IMR-90 (cell line): ENCODE data around the gene SLIT1.

ENCODE experiments used
- BHLHE40 ChIP-seq: fragments of 150-350 bp; IDR thresholded peaks from 2 replicates; pipeline ENCODE4 v1.6.1; 2016; ENCODE audit warnings: mild to moderate bottlenecking, low read depth, low read length
- CEBPB ChIP-seq: IDR thresholded peaks from 2 replicates; pipeline ENCODE4 v1.6.1; 2012; ENCODE audit warnings: low read depth, low read length, improper control_type of control experiment
- CTCF ChIP-seq: conservative IDR thresholded peaks from 2 replicates; pipeline ENCODE4 v1.5.1; 2012; ENCODE audit warnings: mild to moderate bottlenecking, low read depth, low read length, improper control_type of control experiment
- MXI1 ChIP-seq: IDR thresholded peaks from 2 replicates; pipeline ENCODE4 v1.6.1; 2012; ENCODE audit warnings: low read depth, mild to moderate bottlenecking, low read length, moderate library complexity, borderline replicate concordance
- RCOR1 ChIP-seq: IDR thresholded peaks from 2 replicates; pipeline ENCODE4 v1.6.1; 2012; ENCODE audit warnings: mild to moderate bottlenecking, low read length, improper control_type of control experiment; ENCODE audit not compliant: insufficient replicate concordance

DNA sequence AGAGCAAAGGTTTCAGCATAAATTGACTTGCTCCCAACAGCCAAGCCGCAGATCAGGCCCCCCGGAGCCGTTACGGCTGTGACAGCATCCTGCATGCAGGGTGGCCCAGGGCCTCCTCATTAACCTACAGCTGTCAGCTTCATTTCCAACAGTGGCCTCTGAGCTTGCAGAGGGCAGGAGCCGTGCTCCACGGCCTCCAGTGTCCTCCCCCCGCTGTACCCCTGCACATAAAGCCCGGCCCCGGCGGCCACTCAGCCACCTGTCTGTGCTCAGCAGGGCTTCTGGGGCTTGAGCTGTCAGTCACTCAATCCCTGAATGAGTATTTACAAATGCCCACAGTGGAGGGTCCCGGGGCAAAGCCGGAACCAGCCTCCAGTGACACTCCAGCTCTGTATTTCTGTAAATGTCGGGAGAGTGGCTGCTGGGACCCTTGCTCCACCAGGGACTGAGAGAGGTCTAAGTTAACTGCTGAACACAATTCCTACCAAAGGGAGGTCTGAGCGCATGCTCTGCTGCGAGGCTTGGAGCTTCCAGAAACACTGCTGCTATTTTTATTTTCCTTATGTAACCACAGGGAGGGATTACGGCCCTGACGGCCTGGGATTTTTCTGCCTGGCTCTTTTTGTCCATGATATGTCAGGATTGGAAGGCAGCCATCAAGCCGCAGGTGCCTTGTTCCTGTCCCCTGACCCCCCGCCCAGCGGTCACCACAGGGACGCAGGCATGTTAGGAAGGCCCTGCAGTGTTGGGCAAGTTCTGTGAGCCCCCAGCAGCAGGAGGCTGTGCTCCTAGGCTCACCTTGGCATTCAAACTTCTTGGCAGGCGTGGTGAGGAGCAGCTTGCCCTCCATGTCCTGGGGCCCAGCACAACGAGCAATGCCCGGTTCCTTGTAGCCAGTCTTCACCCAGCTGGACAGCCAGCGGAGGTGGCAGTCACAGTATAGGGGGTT, 165.0 kb downstream of the SLIT1 start:
- TF ChIP-seq CEBPB = no peak
- no peak for TF ChIP-seq MXI1
- TF ChIP-seq CTCF = no peak
- no peak for TF ChIP-seq RCOR1
- no peak for TF ChIP-seq BHLHE40
